ENCODE data around the gene GRM2.

DNA sequence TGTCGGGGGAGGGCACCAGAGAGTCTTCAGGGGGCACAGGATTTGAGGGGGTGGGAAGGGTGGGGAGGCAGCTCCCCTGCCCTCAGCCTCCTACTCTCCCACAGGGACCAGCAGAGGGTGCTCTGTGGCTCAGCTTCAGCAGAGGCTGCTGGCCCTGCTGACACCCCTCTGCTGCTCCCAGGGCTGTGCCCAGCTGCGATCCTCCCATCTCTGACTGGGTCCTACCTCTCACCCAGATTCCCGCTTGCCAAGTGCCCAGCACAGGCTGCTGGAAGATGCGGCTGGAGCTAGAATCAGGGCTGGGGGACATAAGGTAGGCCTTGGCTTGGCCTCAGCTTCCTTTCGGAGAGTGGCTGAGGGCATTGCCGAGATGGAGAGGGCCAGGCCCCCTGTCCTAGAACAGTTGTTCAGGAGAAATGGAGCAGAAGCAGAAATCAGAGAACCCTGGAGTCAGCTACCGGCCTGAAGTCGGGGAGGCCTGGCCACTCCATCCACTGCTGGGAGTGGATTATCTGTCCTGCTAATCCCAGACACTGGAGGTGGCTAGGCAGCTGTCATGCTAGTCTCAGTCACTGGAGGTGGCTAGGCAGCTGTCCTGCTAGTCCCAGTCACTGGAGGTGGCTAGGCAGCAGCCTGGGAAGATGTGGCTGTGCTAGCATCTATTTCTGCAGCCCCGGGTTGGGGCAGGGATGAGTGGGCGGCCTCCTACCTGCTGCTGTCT lies 3.9 kb downstream of the GRM2 start:
- TF ChIP-seq, protein P1, sequence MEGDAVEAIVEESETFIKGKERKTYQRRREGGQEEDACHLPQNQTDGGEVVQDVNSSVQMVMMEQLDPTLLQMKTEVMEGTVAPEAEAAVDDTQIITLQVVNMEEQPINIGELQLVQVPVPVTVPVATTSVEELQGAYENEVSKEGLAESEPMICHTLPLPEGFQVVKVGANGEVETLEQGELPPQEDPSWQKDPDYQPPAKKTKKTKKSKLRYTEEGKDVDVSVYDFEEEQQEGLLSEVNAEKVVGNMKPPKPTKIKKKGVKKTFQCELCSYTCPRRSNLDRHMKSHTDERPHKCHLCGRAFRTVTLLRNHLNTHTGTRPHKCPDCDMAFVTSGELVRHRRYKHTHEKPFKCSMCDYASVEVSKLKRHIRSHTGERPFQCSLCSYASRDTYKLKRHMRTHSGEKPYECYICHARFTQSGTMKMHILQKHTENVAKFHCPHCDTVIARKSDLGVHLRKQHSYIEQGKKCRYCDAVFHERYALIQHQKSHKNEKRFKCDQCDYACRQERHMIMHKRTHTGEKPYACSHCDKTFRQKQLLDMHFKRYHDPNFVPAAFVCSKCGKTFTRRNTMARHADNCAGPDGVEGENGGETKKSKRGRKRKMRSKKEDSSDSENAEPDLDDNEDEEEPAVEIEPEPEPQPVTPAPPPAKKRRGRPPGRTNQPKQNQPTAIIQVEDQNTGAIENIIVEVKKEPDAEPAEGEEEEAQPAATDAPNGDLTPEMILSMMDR (conservative IDR thresholded peaks at IDR 0.05; ENCODE audit: low read depth, low read length): peak; percentile 35; the same call in 1 of the 2 replicates
- TF ChIP-seq EZH2 (IDR thresholded peaks at IDR 0.05; ENCODE audit: low read length, unreplicated experiment): no peak

Measured in PC-3 (cell line).